SK-N-MC (cell line): ENCODE results near the gene ADAMTSL1.

Experiments
- EZH2 ChIP-seq: fragments of 200-600 bp; sonication (generic); IDR thresholded peaks from one replicate; pipeline ENCODE4 v1.6.1; 2017; ENCODE audit warnings: antibody characterized with exemption
- POLR2AphosphoS5 ChIP-seq: IDR thresholded peaks from 2 replicates; pipeline ENCODE4 v1.6.1; 2012; ENCODE audit warnings: mild to moderate bottlenecking, low read depth, low read length, borderline replicate concordance

DNA sequence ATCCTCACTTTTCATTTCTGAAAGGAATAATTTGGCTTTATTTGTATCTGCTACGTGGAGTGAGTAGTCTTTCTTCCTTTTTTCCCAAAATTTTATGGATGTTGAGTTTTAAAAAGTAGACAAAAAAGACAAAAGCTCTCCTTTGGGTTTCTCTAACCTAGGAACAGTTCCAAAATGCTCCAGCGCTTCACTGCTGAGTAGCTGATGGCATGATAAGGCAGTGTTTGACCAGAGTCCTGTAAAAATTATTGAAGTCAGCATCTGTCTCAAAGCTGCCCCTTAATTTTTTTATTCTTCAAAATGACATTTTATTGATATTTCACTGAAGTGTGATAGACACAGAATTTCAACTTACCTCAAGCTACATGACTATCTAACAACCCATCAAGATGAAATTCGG is 219.0 kb downstream of the ADAMTSL1 start:
- TF ChIP-seq EZH2 (no peak), POLR2AphosphoS5 (no peak)
